Trophoblast cell (in vitro differentiated cells and primary cell): Measurements from ENCODE around the gene CHTF8.
"Not testable (repeated sequence)": the region's sequence is repeated elsewhere in the genome, so short reads cannot be mapped to it uniquely, and the experiment has no call there.

Source experiments
- DNase-seq, 2 donors: peaks; one replicate each; pipeline ENCODE4 v3.0.0-alpha.2; 2016
- H2AFZ ChIP-seq: 2 replicates; pipeline ENCODE4 v1.6.1; 2013; ENCODE audit warnings: low read length, moderate library complexity, mild to moderate bottlenecking; ENCODE audit not compliant: insufficient read depth, poor library complexity
- H2AK5ac ChIP-seq: 2 replicates; pipeline ENCODE4 v1.6.1; 2013; ENCODE audit warnings: mild to moderate bottlenecking, low read length
- H2BK120ac ChIP-seq: 2 replicates; pipeline ENCODE4 v1.6.1; 2013; ENCODE audit warnings: low read length, mild to moderate bottlenecking, moderate library complexity; ENCODE audit not compliant: insufficient read depth, poor library complexity
- H2BK12ac ChIP-seq: 2 replicates; pipeline ENCODE4 v1.6.1; 2013; ENCODE audit warnings: mild to moderate bottlenecking, low read length, moderate library complexity
- H2BK5ac ChIP-seq: 2 replicates; pipeline ENCODE4 v1.6.1; 2013; ENCODE audit warnings: low read length, low read depth, moderate library complexity, mild to moderate bottlenecking; ENCODE audit not compliant: poor library complexity
- H3K14ac ChIP-seq: 2 replicates; pipeline ENCODE4 v1.6.1; 2013; ENCODE audit warnings: mild to moderate bottlenecking, low read length
- H3K18ac ChIP-seq: 2 replicates; pipeline ENCODE4 v1.6.1; 2013; ENCODE audit warnings: mild to moderate bottlenecking, low read length
- H3K23ac ChIP-seq: 2 replicates; pipeline ENCODE4 v1.6.1; 2013; ENCODE audit warnings: low read length
- H3K27ac ChIP-seq: 2 replicates; pipeline ENCODE4 v1.5.1; 2013; ENCODE audit warnings: low read depth, mild to moderate bottlenecking, inconsistent platforms, low read length, moderate library complexity
- H3K27me3 ChIP-seq: 2 replicates; pipeline ENCODE4 v1.6.1; 2013; ENCODE audit warnings: inconsistent platforms, mild to moderate bottlenecking, low read length, moderate library complexity; ENCODE audit not compliant: insufficient read depth
- H3K36me3 ChIP-seq, 2 experiments: 1 replicate in 1 of 2; 2 replicates in 1 of 2; pipeline ENCODE4 v1.6.1; 2013; ENCODE audit warnings: low read length in 2 of 2, mild to moderate bottlenecking in 2 of 2, moderate library complexity in 1 of 2; ENCODE audit not compliant: insufficient read depth in 2 of 2, control insufficient read depth in 1 of 2
- H3K4ac ChIP-seq: 2 replicates; pipeline ENCODE4 v1.6.1; 2013; ENCODE audit warnings: low read depth, mild to moderate bottlenecking, low read length, moderate library complexity
- H3K4me1 ChIP-seq, 2 experiments: 1 replicate in 1 of 2; 2 replicates in 1 of 2; pipeline ENCODE4 v1.6.1; 2013; ENCODE audit warnings: low read length in 2 of 2, mild to moderate bottlenecking in 2 of 2, moderate library complexity in 1 of 2; ENCODE audit not compliant: insufficient read depth in 2 of 2, control insufficient read depth in 1 of 2
- H3K4me2 ChIP-seq: 2 replicates; pipeline ENCODE4 v1.6.1; 2013; ENCODE audit warnings: inconsistent platforms, mild to moderate bottlenecking, low read length, moderate library complexity
- H3K4me3 ChIP-seq: 2 replicates; pipeline ENCODE4 v1.5.1; 2013; ENCODE audit warnings: mild to moderate bottlenecking, low read depth, low read length, inconsistent platforms
- H3K79me1 ChIP-seq: one replicate; pipeline ENCODE4 v1.6.1; 2013; ENCODE audit warnings: low read length
- H3K79me2 ChIP-seq: 2 replicates; pipeline ENCODE4 v1.6.1; 2013; ENCODE audit warnings: low read length, mild to moderate bottlenecking; ENCODE audit not compliant: control insufficient read depth, insufficient read depth, poor library complexity
- H3K9ac ChIP-seq: 2 replicates; pipeline ENCODE4 v1.6.1; 2013; ENCODE audit warnings: mild to moderate bottlenecking, low read length
- H3K9me3 ChIP-seq: 2 replicates; pipeline ENCODE4 v1.6.1; 2013; ENCODE audit warnings: low read depth, mild to moderate bottlenecking, control low read depth, inconsistent platforms, low read length; ENCODE audit not compliant: insufficient read depth
- H4K12ac ChIP-seq: 2 replicates; pipeline ENCODE4 v1.6.1; 2013; ENCODE audit warnings: low read depth, mild to moderate bottlenecking, low read length, moderate library complexity
- H4K8ac ChIP-seq: 2 replicates; pipeline ENCODE4 v1.6.1; 2013; ENCODE audit warnings: low read depth, mild to moderate bottlenecking, low read length, moderate library complexity
- H4K91ac ChIP-seq: one replicate; pipeline ENCODE4 v1.6.1; 2013; ENCODE audit warnings: low read depth, mild to moderate bottlenecking, low read length, moderate library complexity
- WGBS: extraction: QIAGEN DNeasy Blood & Tissue Kit; methylation state at CpG from one replicate; pipeline ENCODE4 v1.1.7; 2013; ENCODE audit warnings: missing lambda C conversion rate; ENCODE audit not compliant: insufficient read length, insufficient coverage; ENCODE audit errors: extremely low coverage; 5-methylcytosine and 5-hydroxymethylcytosine counted together

The CHTF8 gene

DNA sequence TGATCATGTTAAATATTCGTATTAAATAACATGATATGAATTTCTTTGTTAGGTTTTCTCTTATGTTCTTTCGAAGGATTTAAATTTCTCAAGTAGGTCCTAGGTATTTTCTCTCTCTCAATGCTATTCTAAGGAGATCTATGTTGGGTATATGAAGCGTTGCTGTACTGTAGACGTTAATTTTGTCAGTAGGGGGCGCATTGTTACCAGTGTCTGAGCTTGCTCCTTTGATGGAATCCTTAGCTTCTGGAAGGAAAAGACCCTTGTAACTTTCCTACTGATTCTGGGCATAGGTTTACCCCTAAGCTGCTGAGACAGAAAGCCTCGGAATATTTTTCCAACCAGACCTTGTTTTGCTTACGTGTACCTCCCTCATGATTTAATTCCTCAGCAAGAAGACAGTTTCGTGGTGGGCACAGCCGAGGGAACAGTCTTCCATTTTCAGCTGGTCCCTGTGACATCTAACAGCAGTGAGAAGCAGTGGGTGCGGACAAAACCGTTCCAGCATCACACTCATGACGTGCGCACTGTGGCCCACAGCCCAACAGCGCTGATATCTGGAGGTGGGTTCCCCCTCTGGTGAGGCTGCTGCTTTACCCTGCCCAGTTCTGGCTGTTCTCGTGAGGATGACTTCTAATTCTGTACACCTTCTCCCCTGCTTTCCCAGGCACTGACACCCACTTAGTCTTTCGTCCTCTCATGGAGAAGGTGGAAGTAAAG is 17.9 kb upstream of the CHTF8 start:
- Histone ChIP-seq H3K36me3 (peaks cover 37 to 41% of the 10 kb centered on the region in 2 experiments), H3K9ac (no peak overlapping the region), H4K91ac (no peak overlapping the region), H2AFZ (no peak overlapping the region), H3K4ac (no peak overlapping the region), H3K23ac (no peak overlapping the region), H4K12ac (no peak overlapping the region), H3K9me3 (no peaks in the 10 kb centered on the region), H2BK5ac (no peak overlapping the region), H2BK12ac (no peak overlapping the region), H3K4me3 (no peak overlapping the region), H3K4me2 (no peak overlapping the region), H2AK5ac (no peak overlapping the region), H2BK120ac (no peak overlapping the region), H3K27me3 (no peaks in the 10 kb centered on the region), H3K4me1 (no peaks in the 10 kb centered on the region), H3K79me2 (no peaks in the 10 kb centered on the region), H3K27ac (no peak overlapping the region), H4K8ac (no peak overlapping the region), H3K18ac (no peak overlapping the region), H3K14ac (no peak overlapping the region), H3K79me1 (no peaks in the 10 kb centered on the region)
- WGBS, result no CpG with 5 or more reads among the region's 16 CpGs
- peak; percentile 70 to 92 for DNase-seq

DNA sequence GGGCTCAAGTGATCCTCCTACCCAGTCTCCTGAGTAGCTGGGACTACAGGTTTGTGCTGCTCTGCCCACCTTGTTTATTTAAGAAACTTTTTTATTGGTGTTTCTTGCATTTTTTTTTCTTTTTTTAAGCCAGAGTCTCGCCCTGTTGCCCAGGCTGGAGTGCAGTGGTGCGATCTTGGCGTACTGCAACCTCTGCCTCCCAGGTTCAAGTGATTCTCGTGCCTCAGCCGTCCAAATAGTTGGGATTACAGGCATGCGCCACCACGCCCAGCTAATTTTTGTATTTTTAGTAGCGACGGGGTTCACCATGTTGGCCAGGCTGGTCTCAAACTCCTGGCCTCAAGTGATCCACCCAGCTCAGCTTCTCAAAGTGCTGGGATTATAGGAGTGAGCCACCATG is 17.2 kb upstream of the CHTF8 start:
- H2BK5ac ChIP-seq, H2BK120ac ChIP-seq, H3K9ac ChIP-seq, H2AFZ ChIP-seq, DNase-seq, H3K4me1 ChIP-seq, H3K79me2 ChIP-seq, H3K27me3 ChIP-seq, H3K18ac ChIP-seq, H4K91ac ChIP-seq, H3K27ac ChIP-seq, H4K12ac ChIP-seq, H2BK12ac ChIP-seq, H3K23ac ChIP-seq, H3K4ac ChIP-seq, H3K79me1 ChIP-seq, H3K4me3 ChIP-seq, H2AK5ac ChIP-seq, H3K14ac ChIP-seq, H4K8ac ChIP-seq, H3K9me3 ChIP-seq, H3K4me2 ChIP-seq: not testable (repeated sequence)
- WGBS, result no CpG with 5 or more reads among the region's 9 CpGs
- H3K36me3 ChIP-seq, result peaks cover 32 to 39% of the 10 kb centered on the region in 2 experiments

DNA sequence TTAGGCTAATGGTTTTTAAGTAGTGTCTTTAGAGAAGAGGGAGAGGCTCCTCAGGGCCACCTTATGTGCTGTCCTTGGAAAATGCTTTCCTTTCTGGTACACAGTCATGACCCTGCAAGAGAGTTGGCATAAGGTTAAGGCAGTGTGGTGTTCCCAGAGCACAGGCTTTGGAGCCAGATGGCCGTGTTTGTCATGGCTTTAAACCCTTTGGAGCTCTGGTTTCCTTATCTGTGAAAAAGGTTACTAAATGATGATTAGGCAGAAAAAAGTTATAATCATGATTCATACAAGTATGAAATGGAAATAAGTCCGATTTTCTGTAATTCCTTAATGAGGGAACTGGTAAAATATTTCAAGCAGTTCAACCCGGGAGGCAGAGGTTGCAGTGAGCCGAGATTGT is 13.3 kb upstream of the CHTF8 start:
- WGBS, result no CpG with 5 or more reads among the region's 4 CpGs
- H4K12ac ChIP-seq, result no peak overlapping the region

DNA sequence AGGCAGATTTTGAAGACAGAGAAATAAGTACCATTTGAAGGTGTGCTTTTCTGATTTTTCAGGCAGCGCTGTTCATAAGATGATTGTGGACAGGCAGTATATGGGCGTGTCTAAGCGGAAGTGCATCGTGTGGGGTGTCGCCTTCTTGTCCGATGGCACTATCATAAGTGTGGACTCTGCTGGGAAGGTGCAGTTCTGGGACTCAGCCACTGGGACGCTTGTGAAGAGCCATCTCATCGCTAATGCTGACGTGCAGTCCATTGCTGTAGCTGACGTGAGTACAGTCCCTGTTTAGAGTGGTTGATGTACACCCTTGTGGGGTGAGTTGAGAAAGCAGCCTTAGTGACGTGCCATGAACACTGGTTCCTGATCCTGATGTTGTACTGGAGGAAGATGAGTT is 10.7 kb upstream of the CHTF8 start:
- Histone ChIP-seq H2AFZ (no peak overlapping the region), H3K4ac (no peak overlapping the region), H3K4me3 (no peak overlapping the region), H4K8ac (no peak overlapping the region), H2BK12ac (no peak overlapping the region), H3K27me3 (no peaks in the 10 kb centered on the region), H3K4me2 (no peak overlapping the region), H4K12ac (no peak overlapping the region), H3K36me3 (peaks cover 27 to 40% of the 10 kb centered on the region in 2 experiments), H3K18ac (no peak overlapping the region), H3K79me1 (no peaks in the 10 kb centered on the region), H3K4me1 (no peaks in the 10 kb centered on the region), H3K23ac (peak overlapping the region; percentile 97), H3K14ac (no peak overlapping the region), H3K27ac (no peak overlapping the region), H3K9ac (no peak overlapping the region), H2AK5ac (no peak overlapping the region), H2BK120ac (no peak overlapping the region), H3K9me3 (no peaks in the 10 kb centered on the region), H4K91ac (no peak overlapping the region), H3K79me2 (no peaks in the 10 kb centered on the region), H2BK5ac (no peak overlapping the region)
- DNase-seq, result peak in 1 of 2 donors; percentile 37
- WGBS, result no CpG with 5 or more reads among the region's 11 CpGs

More for the DNA sequence above, 13.3 kb upstream of the CHTF8 start:
- Histone ChIP-seq H3K23ac (no peak overlapping the region), H3K79me1 (no peaks in the 10 kb centered on the region), H3K14ac (no peak overlapping the region), H3K27me3 (no peaks in the 10 kb centered on the region), H3K36me3 (peaks cover 26 to 36% of the 10 kb centered on the region in 2 experiments), H3K4me3 (no peak overlapping the region), H3K4me1 (no peaks in the 10 kb centered on the region), H3K27ac (no peak overlapping the region), H3K4me2 (no peak overlapping the region), H3K9me3 (no peaks in the 10 kb centered on the region), H2AFZ (no peak overlapping the region), H2BK5ac (no peak overlapping the region), H2BK12ac (no peak overlapping the region), H3K18ac (no peak overlapping the region), H3K79me2 (no peaks in the 10 kb centered on the region), H4K8ac (no peak overlapping the region), H3K9ac (no peak overlapping the region), H2AK5ac (no peak overlapping the region), H2BK120ac (no peak overlapping the region), H4K91ac (no peak overlapping the region), H3K4ac (no peak overlapping the region)
- DNase-seq, result peak; percentile 48 to 74
